Endodermal cell (in vitro differentiated cells): Measurements from ENCODE around the gene ACTRT3. TPM values are rescaled to one million over a fixed set of nuclear protein-coding genes. Genes with fewer than 3 reads are reported as not detected.

Source experiments
- DNase-seq: peaks from one replicate; pipeline ENCODE4 v3.0.0-alpha.2; 2017
- H3K27ac ChIP-seq: 2 replicates; pipeline ENCODE4 v1.5.1; 2013; ENCODE audit warnings: mild to moderate bottlenecking, low read depth, low read length, moderate library complexity
- H3K27me3 ChIP-seq: 2 replicates; pipeline ENCODE4 v1.6.1; 2013; ENCODE audit warnings: mild to moderate bottlenecking, low read length, moderate library complexity; ENCODE audit not compliant: insufficient read depth, control insufficient read depth, poor library complexity, severe bottlenecking
- H3K36me3 ChIP-seq: 2 replicates; pipeline ENCODE4 v1.7.0; 2013; ENCODE audit warnings: mild to moderate bottlenecking, low read length, moderate library complexity; ENCODE audit not compliant: control insufficient read depth, insufficient read depth
- H3K4me1 ChIP-seq: one replicate; pipeline ENCODE4 v1.7.0; 2013; ENCODE audit warnings: low read length; ENCODE audit not compliant: control insufficient read depth, insufficient read depth
- H3K4me3 ChIP-seq: 2 replicates; pipeline ENCODE4 v1.5.1; 2013; ENCODE audit warnings: mild to moderate bottlenecking, low read length, moderate library complexity
- H3K9ac ChIP-seq: 2 replicates; pipeline ENCODE4 v1.6.1; 2013; ENCODE audit warnings: mild to moderate bottlenecking, low read length, moderate library complexity; ENCODE audit not compliant: poor library complexity, severe bottlenecking; ENCODE audit errors: extremely low read depth
- H3K9me3 ChIP-seq: 2 replicates; pipeline ENCODE4 v1.6.1; 2013; ENCODE audit warnings: mild to moderate bottlenecking, low read length, moderate library complexity; ENCODE audit not compliant: control insufficient read depth
- H3K27ac Mint-ChIP-seq: 2 replicates; pipeline ENCODE4 v1.8.0; 2020; ENCODE audit warnings: mixed read lengths
- H3K27me3 Mint-ChIP-seq: 2 replicates; pipeline ENCODE4 v1.8.0; 2021; ENCODE audit warnings: mild to moderate bottlenecking, mixed read lengths; ENCODE audit not compliant: insufficient read depth
- H3K36me3 Mint-ChIP-seq: 2 replicates; pipeline ENCODE4 v1.8.0; 2020; ENCODE audit warnings: low read depth, mixed read lengths
- H3K4me1 Mint-ChIP-seq: 2 replicates; pipeline ENCODE4 v1.8.0; 2020; ENCODE audit warnings: mixed read lengths
- H3K4me3 Mint-ChIP-seq: 2 replicates; pipeline ENCODE4 v1.8.0; 2020; ENCODE audit warnings: mild to moderate bottlenecking, moderate library complexity, mixed read lengths
- H3K9me3 Mint-ChIP-seq: 2 replicates; pipeline ENCODE4 v1.8.0; 2020; ENCODE audit warnings: mild to moderate bottlenecking, mixed read lengths
- WGBS, 2 experiments: methylation state at CpG; one replicate each; pipeline versions ENCODE4 v1.1.5 to v1.1.7; 2013; ENCODE audit warnings: missing lambda C conversion rate in 2 of 2, mixed read lengths in 1 of 2; ENCODE audit not compliant: insufficient coverage in 1 of 2, insufficient read length in 1 of 2; 5-methylcytosine and 5-hydroxymethylcytosine counted together
- total RNA-seq, 2 donors: library from RNA; stranded (reverse); fragmentation: NEBNext Ultra II Directional in 1 of 2; extraction: Animal tissue kit (Norgen Biotek cat#: 25700) in 1 of 2; gene quantifications; 2 replicates in 1 of 2; 3 replicates in 1 of 2; pipeline ENCODE4 v1.2.1, GENCODE V29; 2021
- TF ChIP-seq, protein P1 (sequence below): fragments of 200-600 bp; sonication (generic); conservative IDR thresholded peaks from 2 replicates; pipeline ENCODE4 v1.5.0; 2021; ENCODE audit warnings: antibody characterized with exemption, mild to moderate bottlenecking

Gene ACTRT3
- total RNA-seq, 2 donors from 2014 or later: 0.82 to 2.5 TPM

- no peaks in the 10 kb centered on the region for H3K27me3 Mint-ChIP-seq
These were observed 23.0 kb upstream of the ACTRT3 start for GRCh38 chr3:169792359-169792758.

GRCh38 chr3:169790687-169791429 is 21.5 kb upstream of the ACTRT3 start:
- Mint-ChIP-seq H3K27ac (no peak overlapping the region), H3K36me3 (peaks cover 33% of the 10 kb centered on the region), H3K4me1 (no peaks in the 10 kb centered on the region), H3K27me3 (no peaks in the 10 kb centered on the region), H3K9me3 (no peaks in the 10 kb centered on the region), H3K4me3 (no peak overlapping the region)
- H3K9ac ChIP-seq: no peak overlapping the region
- no peaks in the 10 kb centered on the region for H3K4me1 ChIP-seq
- no peaks in the 10 kb centered on the region for H3K9me3 ChIP-seq
- DNase-seq: no peak
- peaks cover 52% of the 10 kb centered on the region for H3K36me3 ChIP-seq
- H3K27ac ChIP-seq: no peak overlapping the region
- H3K4me3 ChIP-seq: no peak overlapping the region
- TF ChIP-seq, protein P1, sequence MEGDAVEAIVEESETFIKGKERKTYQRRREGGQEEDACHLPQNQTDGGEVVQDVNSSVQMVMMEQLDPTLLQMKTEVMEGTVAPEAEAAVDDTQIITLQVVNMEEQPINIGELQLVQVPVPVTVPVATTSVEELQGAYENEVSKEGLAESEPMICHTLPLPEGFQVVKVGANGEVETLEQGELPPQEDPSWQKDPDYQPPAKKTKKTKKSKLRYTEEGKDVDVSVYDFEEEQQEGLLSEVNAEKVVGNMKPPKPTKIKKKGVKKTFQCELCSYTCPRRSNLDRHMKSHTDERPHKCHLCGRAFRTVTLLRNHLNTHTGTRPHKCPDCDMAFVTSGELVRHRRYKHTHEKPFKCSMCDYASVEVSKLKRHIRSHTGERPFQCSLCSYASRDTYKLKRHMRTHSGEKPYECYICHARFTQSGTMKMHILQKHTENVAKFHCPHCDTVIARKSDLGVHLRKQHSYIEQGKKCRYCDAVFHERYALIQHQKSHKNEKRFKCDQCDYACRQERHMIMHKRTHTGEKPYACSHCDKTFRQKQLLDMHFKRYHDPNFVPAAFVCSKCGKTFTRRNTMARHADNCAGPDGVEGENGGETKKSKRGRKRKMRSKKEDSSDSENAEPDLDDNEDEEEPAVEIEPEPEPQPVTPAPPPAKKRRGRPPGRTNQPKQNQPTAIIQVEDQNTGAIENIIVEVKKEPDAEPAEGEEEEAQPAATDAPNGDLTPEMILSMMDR: no peak
- no peaks in the 10 kb centered on the region for H3K27me3 ChIP-seq
- WGBS, 2 experiments: 90 to 94% methylated on average over 4 of the region's 4 CpGs

More at GRCh38 chr3:169792359-169792758, 23.0 kb upstream of the ACTRT3 start:
- Mint-ChIP-seq H3K9me3 (no peaks in the 10 kb centered on the region), H3K36me3 (peaks cover 24% of the 10 kb centered on the region), H3K4me3 (no peak overlapping the region), H3K4me1 (no peaks in the 10 kb centered on the region), H3K27ac (no peak overlapping the region)
- Histone ChIP-seq H3K4me3 (no peak overlapping the region), H3K9me3 (no peaks in the 10 kb centered on the region), H3K9ac (no peak overlapping the region), H3K27me3 (no peaks in the 10 kb centered on the region), H3K27ac (no peak overlapping the region), H3K4me1 (no peaks in the 10 kb centered on the region), H3K36me3 (peaks cover 37% of the 10 kb centered on the region)
- no peak for DNase-seq
- 93 to 100% methylated on average over 1 of the region's 1 CpG for WGBS, 2 experiments
- TF ChIP-seq, protein P1: no peak

- no peaks in the 10 kb centered on the region for H3K27me3 Mint-ChIP-seq
- Histone ChIP-seq H3K9me3 (no peaks in the 10 kb centered on the region), H3K9ac (no peak overlapping the region), H3K4me1 (no peaks in the 10 kb centered on the region), H3K36me3 (peaks cover 58% of the 10 kb centered on the region), H3K27me3 (no peaks in the 10 kb centered on the region), H3K4me3 (no peak overlapping the region), H3K27ac (no peak overlapping the region)
- DNase-seq: no peak
- no peaks in the 10 kb centered on the region for H3K4me1 Mint-ChIP-seq
- no peak overlapping the region for H3K27ac Mint-ChIP-seq
- H3K36me3 Mint-ChIP-seq: peaks cover 36% of the 10 kb centered on the region
- TF ChIP-seq, protein P1: no peak
- no peaks in the 10 kb centered on the region for H3K9me3 Mint-ChIP-seq
- H3K4me3 Mint-ChIP-seq: no peak overlapping the region
These were observed 20.9 kb upstream of the ACTRT3 start for GRCh38 chr3:169790219-169790618.
